Islet of Langerhans (tissue), 1 donor: ENCODE data around the gene ATP2A1.
"Not testable (repeated sequence)": the region's sequence is repeated elsewhere in the genome, so short reads cannot be mapped to it uniquely, and the experiment has no call there.

Source experiments
- FAIRE-seq: peaks from one replicate; lab custom pipeline; 2011; peaks lifted over from hg19 to GRCh38; lab: Jason Lieb, UNC

Gene ATP2A1

DNA sequence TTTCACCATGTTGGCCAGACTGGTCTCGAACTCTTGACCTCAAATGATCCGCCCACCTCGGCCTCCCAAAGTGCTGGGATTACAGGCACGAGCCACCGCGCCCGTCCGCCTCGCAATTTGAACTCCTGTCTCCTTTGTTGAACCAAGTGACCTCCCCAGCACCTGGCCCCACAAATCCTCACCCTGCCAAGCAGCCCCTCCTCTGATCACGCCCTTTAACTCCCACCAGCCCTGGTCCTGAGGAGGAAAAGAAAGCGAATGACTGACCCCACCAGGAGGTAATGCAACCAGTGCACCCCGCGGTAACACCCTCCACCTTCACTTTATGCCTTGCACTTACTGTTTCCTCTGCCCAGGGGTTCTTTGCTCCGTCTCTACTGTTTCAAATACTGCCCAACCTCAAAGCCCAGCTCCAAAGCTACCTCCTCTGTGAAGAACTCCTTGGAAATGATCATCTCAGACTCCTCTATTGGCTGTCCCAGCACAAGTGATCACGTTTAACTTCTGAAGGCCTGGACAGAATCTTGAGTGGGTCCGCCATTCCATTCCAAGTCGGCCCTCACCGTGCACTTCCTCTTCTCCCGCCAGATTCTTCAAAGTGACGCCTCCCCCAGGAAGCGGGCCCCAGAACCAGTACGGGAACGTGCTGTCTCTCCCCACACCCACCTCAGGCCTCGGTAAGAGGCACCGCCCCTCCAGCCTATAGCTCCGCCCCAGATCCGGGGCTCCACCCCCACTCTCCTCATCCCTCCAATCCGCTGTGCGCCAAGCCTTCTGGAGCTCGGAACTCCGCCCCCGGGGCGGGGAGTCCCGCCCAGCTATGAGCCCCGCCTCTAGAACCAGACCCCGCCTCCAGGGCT is 57.9 kb downstream of the ATP2A1 start:
- FAIRE-seq = no peak

DNA sequence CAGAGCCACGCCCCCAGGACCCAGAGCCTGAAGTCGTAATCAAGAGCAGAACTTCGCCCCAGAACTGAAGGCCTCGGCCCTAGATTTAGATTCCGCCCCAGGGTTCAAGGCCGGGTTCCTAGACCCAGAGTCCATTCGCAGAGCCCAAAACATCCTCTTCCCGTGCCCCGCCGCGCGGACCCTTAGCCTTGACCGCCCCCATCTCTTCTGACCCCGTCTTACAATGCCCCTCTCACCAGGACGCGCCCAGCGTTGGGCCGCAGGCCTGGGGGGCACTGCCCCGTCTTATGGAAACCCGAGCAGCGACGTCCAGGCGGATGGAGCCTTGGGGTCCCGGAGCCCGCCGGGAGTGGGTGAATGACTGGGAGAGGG is 58.5 kb downstream of the ATP2A1 start:
- FAIRE-seq = no peak

DNA sequence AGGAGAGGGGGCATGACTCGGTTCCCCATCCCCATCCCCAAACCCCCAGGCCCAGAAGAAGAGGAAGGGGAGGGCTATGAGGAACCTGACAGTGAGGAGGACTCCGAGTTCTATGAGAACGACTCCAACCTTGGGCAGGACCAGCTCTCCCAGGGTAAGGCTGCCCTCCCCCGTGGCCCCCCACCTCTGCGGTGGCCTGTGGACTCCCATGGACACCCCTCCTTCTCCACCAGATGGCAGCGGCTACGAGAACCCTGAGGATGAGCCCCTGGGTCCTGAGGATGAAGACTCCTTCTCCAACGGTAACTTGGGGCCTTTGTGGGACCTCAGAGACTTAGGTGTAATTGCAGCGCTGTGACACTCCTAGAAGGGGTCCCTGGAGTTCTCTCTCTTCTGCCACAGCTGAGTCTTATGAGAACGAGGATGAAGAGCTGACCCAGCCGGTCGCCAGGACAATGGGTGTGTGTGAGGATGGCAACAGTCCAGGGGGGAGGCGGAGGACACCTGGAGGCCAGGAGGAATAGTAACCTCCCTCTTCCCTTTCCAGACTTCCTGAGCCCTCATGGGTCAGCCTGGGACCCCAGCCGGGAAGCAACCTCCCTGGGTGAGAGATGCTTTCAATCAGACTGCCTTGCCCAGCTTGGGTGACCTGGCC is 59.1 kb downstream of the ATP2A1 start:
- FAIRE-seq = no peak

DNA sequence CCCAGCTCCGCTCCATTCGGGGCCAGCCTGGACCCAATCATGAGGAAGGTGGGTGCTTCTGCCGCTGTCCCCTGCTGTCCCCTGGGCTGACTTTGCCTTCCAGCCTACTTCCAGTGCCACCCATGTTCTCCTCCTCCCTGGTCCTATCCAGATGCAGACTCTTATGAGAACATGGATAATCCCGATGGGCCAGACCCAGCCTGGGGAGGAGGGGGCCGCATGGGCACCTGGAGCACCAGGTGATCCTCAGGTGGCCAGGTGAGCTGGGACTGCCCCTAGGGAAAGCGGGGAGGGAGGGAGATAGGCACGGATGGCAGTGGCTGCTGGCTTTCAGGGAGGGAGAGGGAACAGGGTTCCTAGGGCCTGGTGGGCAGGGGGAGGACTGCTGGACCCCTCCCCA is 60.4 kb downstream of the ATP2A1 start:
- no peak for FAIRE-seq

DNA sequence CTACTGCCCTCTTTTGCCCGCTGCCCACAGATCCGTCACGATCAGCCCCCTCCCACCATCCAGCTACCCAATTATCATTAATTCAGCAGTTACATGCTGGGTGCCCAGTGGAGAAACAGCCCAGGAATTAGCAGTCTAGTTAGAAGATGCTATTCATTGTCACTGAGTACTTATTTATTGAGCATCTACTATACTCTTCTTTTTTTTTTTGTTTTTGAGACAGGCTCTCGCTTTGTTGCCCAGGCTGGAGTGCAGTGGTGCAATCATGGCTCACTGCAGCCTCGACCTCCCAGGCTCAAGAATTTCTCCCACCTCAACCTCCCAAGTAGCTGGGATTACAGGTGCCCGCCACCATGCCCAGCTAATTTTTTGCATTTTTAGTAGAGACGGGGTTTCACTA is 61.5 kb downstream of the ATP2A1 start:
- not testable (repeated sequence) for FAIRE-seq

DNA sequence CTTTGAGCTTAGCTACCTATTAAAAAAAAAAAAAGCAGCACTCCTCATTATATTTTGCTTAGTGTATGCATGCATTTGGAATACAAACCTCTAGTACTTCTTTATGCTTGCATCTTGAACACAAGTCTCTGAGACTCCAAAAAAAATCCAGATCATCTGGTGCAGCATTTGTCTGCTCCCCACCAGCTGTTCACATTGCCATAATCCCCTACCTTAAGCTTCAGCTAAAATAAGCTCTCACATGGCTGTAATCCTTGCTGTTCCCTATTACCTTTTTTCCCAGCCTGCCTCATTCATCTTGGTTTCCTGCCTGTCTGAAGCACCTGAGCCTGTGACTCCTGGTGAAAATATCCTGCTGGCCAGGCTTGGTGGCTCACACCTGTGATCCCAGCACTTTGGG is 65.0 kb downstream of the ATP2A1 start:
- FAIRE-seq = no peak

DNA sequence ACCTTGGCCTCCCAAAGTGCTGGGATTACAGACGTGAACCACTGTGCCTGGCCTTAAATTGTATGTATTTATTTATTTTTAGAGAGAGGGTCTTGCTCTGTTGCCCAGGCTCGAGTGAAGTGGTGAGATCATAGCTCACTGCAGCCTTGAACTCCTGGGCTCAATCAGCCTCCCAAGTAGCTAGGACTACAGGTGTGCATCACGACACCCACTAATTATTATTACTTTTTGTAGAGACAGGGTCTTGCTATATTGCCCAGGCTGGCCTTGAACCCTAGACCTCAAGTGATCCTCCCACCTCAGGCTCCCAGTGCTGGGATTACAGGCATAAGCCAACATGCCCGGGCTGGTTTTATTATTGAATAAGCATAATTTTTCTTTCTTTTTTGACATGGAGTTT is 68.4 kb downstream of the ATP2A1 start:
- FAIRE-seq = no peak

DNA sequence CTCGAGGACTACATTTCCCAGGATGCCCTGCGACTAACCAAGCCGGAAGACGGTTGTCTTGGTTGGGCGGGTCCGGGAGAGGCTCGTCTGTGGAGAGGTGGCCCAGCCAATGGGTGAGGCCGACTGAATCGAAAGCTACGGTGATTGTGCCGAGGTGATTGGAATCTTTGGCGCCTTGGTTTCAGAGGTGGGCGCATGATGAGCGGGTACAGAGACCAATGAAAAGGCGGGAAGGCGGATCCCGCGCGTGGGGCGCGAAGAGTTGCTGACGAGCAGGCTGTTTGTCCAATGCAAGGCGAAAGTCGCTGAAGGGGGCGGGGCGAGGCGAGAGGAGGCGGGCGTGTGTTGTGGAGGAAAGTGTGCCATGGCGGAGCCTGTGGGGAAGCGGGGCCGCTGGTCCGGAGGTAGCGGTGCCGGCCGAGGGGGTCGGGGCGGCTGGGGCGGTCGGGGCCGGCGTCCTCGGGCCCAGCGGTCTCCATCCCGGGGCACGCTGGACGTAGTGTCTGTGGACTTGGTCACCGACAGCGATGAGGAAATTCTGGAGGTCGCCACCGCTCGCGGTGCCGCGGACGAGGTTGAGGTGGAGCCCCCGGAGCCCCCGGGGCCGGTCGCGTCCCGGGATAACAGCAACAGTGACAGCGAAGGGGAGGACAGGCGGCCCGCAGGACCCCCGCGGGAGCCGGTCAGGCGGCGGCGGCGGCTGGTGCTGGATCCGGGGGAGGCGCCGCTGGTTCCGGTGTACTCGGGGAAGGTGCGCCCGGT is 72.5 kb downstream of the ATP2A1 start, which contains the start of gene NFATC2IP:
NFATC2IP (plus strand) TSS at position 290 of the 762 bp plus-strand sequence; CDS start at position 365, 75 bp downstream.
- peak; percentile 36 for FAIRE-seq

DNA sequence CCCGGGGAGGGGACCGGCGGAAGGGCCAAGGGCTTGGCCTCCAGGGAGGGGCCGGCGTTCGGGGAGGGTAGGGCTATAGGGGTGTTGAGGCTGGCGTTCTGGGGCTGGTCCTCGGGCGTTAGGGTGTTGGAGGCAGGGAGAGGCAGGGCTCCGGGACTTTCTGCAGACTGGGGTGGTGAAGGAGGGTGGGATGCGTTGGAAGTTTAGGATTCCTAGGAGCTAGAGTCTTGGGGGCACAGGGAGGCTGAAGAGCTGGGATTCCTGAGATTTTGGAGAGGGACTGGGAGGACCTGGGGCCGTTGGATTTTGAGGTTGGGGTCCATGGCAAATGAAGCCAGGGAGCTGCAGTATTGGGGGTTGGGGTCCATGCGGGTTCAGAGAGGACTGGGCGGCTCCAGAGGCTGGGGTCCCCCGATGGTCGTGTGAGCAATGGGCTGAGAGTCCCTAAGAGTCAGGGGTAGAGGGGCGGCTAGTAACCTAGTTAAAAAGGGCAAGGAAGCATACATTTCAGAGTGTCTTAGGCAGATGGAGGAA is 73.2 kb downstream of the ATP2A1 start:
- no peak for FAIRE-seq
